WTC11 (cell line): ENCODE results near the gene MAML2. TPM values are rescaled to one million over a fixed set of nuclear protein-coding genes. Genes with fewer than 3 reads are reported as not detected.

Experiments used
- ATAC-seq: fragments of 200-7000 bp; cut with Tn5 transposase; 2 replicates; pipeline ENCODE4 v1.10.0; 2021; ENCODE audit warnings: mild to moderate bottlenecking, moderate library complexity
- CTCF ChIA-PET: fragments of 300-600 bp; sonication (Branson Sonifier 250); formaldehyde crosslinking; loops from one replicate; lab custom pipeline; 2021; ENCODE audit warnings: antibody characterized with exemption; lab: Charles Lee
- POLR2A ChIA-PET: fragments of 350-600 bp; sonication (Branson Sonifier 250); formaldehyde crosslinking; loops from one replicate; lab custom pipeline; 2021; ENCODE audit warnings: antibody characterized with exemption; lab: Charles Lee
- DNase-seq: peaks from one replicate; pipeline ENCODE4 v3.0.0; 2021; ENCODE audit warnings: low spot score
- H3K27ac Mint-ChIP-seq: 2 replicates; pipeline ENCODE4 v1.8.0; 2021; ENCODE audit warnings: mixed read lengths
- H3K27me3 Mint-ChIP-seq: 2 replicates; pipeline ENCODE4 v1.8.0; 2021; ENCODE audit warnings: low read depth, mild to moderate bottlenecking, moderate library complexity, mixed read lengths
- H3K36me3 Mint-ChIP-seq: 2 replicates; pipeline ENCODE4 v1.8.0; 2021; ENCODE audit warnings: mixed read lengths
- H3K4me1 Mint-ChIP-seq: 2 replicates; pipeline ENCODE4 v1.8.0; 2022; ENCODE audit warnings: mixed read lengths
- H3K4me3 Mint-ChIP-seq: 2 replicates; pipeline ENCODE4 v1.8.0; 2021; ENCODE audit warnings: mild to moderate bottlenecking, moderate library complexity, mixed read lengths
- H3K9me3 Mint-ChIP-seq: 2 replicates; pipeline ENCODE4 v1.8.0; 2021; ENCODE audit warnings: mixed read lengths
- AR ChIP-seq: fragments of 250-450 bp; sonication (Bioruptor Pico); IDR thresholded peaks from 2 replicates; pipeline ENCODE4 v1.9.0; 2021; ENCODE audit warnings: mild to moderate bottlenecking
- ARID4B ChIP-seq: sonication (generic); formaldehyde crosslinking; IDR thresholded peaks from 2 replicates; pipeline ENCODE4 v1.8.0; 2023; ENCODE audit warnings: missing genetic modification reagents, mild to moderate bottlenecking, borderline replicate concordance
- EMX1 ChIP-seq: fragments of 250-450 bp; sonication (Bioruptor Pico); IDR thresholded peaks from 2 replicates; pipeline ENCODE4 v1.8.0; 2021; ENCODE audit warnings: mild to moderate bottlenecking
- ERG ChIP-seq: fragments of 250-450 bp; sonication (Bioruptor Pico); IDR thresholded peaks from 2 replicates; pipeline ENCODE4 v1.8.0; 2021; ENCODE audit warnings: mild to moderate bottlenecking
- GABPB1 ChIP-seq: sonication (generic); formaldehyde crosslinking; IDR thresholded peaks from 2 replicates; pipeline ENCODE4 v1.8.1; 2023; ENCODE audit warnings: mild to moderate bottlenecking, missing genetic modification reagents
- JUN ChIP-seq: sonication (generic); formaldehyde crosslinking; IDR thresholded peaks from 2 replicates; pipeline ENCODE4 v1.8.0; 2023; ENCODE audit warnings: mild to moderate bottlenecking, missing genetic modification reagents
- NR2C2 ChIP-seq: sonication (generic); formaldehyde crosslinking; IDR thresholded peaks from 2 replicates; pipeline ENCODE4 v1.8.0; 2022; ENCODE audit warnings: mild to moderate bottlenecking, missing genetic modification reagents
- PRDM15 ChIP-seq: sonication (generic); formaldehyde crosslinking; IDR thresholded peaks from 2 replicates; pipeline ENCODE4 v1.8.0; 2022; ENCODE audit warnings: missing genetic modification reagents
- STAT6 ChIP-seq: sonication (generic); formaldehyde crosslinking; conservative IDR thresholded peaks from 2 replicates; pipeline ENCODE4 v1.8.1; 2023; ENCODE audit warnings: mild to moderate bottlenecking, low read depth, missing genetic modification reagents, moderate library complexity
- TEAD4 ChIP-seq: sonication (generic); formaldehyde crosslinking; IDR thresholded peaks from 2 replicates; pipeline ENCODE4 v1.8.0; 2022; ENCODE audit warnings: mild to moderate bottlenecking, missing genetic modification reagents
- USF2 ChIP-seq: sonication (generic); formaldehyde crosslinking; IDR thresholded peaks from 2 replicates; pipeline ENCODE4 v1.8.1; 2023; ENCODE audit warnings: mild to moderate bottlenecking, missing genetic modification reagents, moderate library complexity
- ZBTB43 ChIP-seq: sonication (generic); formaldehyde crosslinking; IDR thresholded peaks from 2 replicates; pipeline ENCODE4 v1.8.1; 2023; ENCODE audit warnings: mild to moderate bottlenecking, missing genetic modification reagents
- ZNF121 ChIP-seq: sonication (generic); formaldehyde crosslinking; IDR thresholded peaks from 2 replicates; pipeline ENCODE4 v1.8.0; 2023; ENCODE audit warnings: missing genetic modification reagents
- ZNF317 ChIP-seq: sonication (generic); formaldehyde crosslinking; IDR thresholded peaks from 2 replicates; pipeline ENCODE4 v1.8.1; 2023; ENCODE audit warnings: low read depth, mild to moderate bottlenecking, moderate library complexity, missing genetic modification reagents, borderline replicate concordance
- ZNF416 ChIP-seq: fragments of 250-450 bp; sonication (Bioruptor Pico); IDR thresholded peaks from 2 replicates; pipeline ENCODE4 v1.9.0; 2021; ENCODE audit warnings: mild to moderate bottlenecking, inconsistent platforms
- ZNF532 ChIP-seq: fragments of 250-450 bp; sonication (Bioruptor Pico); IDR thresholded peaks from 2 replicates; pipeline ENCODE4 v1.9.0; 2021; ENCODE audit warnings: mild to moderate bottlenecking, borderline replicate concordance
- total RNA-seq: library from RNA; stranded (reverse); gene quantifications from 3 replicates; pipeline ENCODE4 v1.2.3, GENCODE V29; 2021

The MAML2 gene
- total RNA-seq, 1 experiment from 2014 or later: 8.1 TPM

- Mint-ChIP-seq H3K27me3 (no peaks in the 10 kb centered on the region), H3K4me3 (no peak overlapping the region), H3K4me1 (peaks cover 45% of the 10 kb centered on the region), H3K27ac (no peak overlapping the region; the same call in 1 of the 2 replicates), H3K36me3 (no peaks in the 10 kb centered on the region), H3K9me3 (no peaks in the 10 kb centered on the region)
- no peak for DNase-seq
- CTCF ChIA-PET: no interaction called here
- no peak for ATAC-seq
- POLR2A ChIA-PET: no interaction called here
- no peak for TF ChIP-seq ZNF532 (CRISPR knock-in tag)
- TF ChIP-seq USF2: no peak
- no peak for TF ChIP-seq ZNF416
- no peak for TF ChIP-seq PRDM15 (CRISPR knock-in tag)
- TF ChIP-seq GABPB1 (CRISPR knock-in tag): no peak
- TF ChIP-seq STAT6 (CRISPR knock-in tag): no peak
- TF ChIP-seq EMX1: no peak
- TF ChIP-seq ERG: no peak
- no peak for TF ChIP-seq ZBTB43
- no peak for TF ChIP-seq TEAD4 (CRISPR knock-in tag)
- no peak for TF ChIP-seq ZNF317 (CRISPR knock-in tag)
- no peak for TF ChIP-seq NR2C2
- TF ChIP-seq ARID4B (CRISPR knock-in tag): no peak
- TF ChIP-seq ZNF121: no peak
- TF ChIP-seq JUN (CRISPR knock-in tag): no peak
- TF ChIP-seq AR (CRISPR knock-in tag): no peak
Observed at GRCh38 chr11:96152623-96153022, 190.4 kb downstream of the MAML2 start.
